Fibroblast of pulmonary artery (primary cell): ENCODE measurements around the gene HOXC6.

Experiments used
- DNase-seq: peaks from one replicate; pipeline ENCODE4 v3.0.0-alpha.2; 2010; ENCODE audit warnings: low read depth
- H3K4me3 ChIP-seq: replicated peaks from 2 replicates; pipeline ENCODE4 v1.5.1; 2011; ENCODE audit warnings: low read depth, mild to moderate bottlenecking, control low read depth, low read length, moderate library complexity
- CTCF ChIP-seq: IDR thresholded peaks from 2 replicates; pipeline ENCODE4 v1.5.1; 2011; ENCODE audit warnings: mild to moderate bottlenecking, control low read depth, low read length, inconsistent platforms; ENCODE audit errors: missing control alignments

The HOXC6 gene

GRCh38 chr12:54024127-54024526 lies 4.1 kb upstream of the HOXC6 start:
- no peak overlapping the region for H3K4me3 ChIP-seq
- TF ChIP-seq CTCF: no peak

GRCh38 chr12:54024581-54025305 lies 3.5 kb upstream of the HOXC6 start:
- no peak for TF ChIP-seq CTCF
- no peak for DNase-seq
- H3K4me3 ChIP-seq: no peak overlapping the region

More at GRCh38 chr12:54024127-54024526, 4.1 kb upstream of the HOXC6 start:
- no peak for DNase-seq

- DNase-seq: no peak
- no peak overlapping the region for H3K4me3 ChIP-seq
- TF ChIP-seq CTCF: no peak
Observed at GRCh38 chr12:54025499-54026405, 2.5 kb upstream of the HOXC6 start.

- H3K4me3 ChIP-seq: no peak overlapping the region
- TF ChIP-seq CTCF: no peak
- no peak for DNase-seq
Observed at GRCh38 chr12:54026640-54027441, 1.4 kb upstream of the HOXC6 start.

GRCh38 chr12:54027442-54027786 lies 826 bp upstream of the HOXC6 start:
- H3K4me3 ChIP-seq: no peak overlapping the region
- DNase-seq: no peak
- no peak for TF ChIP-seq CTCF

GRCh38 chr12:54029529-54030441 lies 1.5 kb downstream of the HOXC6 start:
- TF ChIP-seq CTCF: no peak
- H3K4me3 ChIP-seq: no peak overlapping the region
- no peak for DNase-seq
